ENCODE measurements around the gene PSTPIP2. TPM values are rescaled to one million over a fixed set of nuclear protein-coding genes. Genes with fewer than 3 reads are reported as not detected.

PSTPIP2 gene
- total and polyA plus RNA-seq, 10 donors = 18.3 to 153 (median 117) TPM

DNA sequence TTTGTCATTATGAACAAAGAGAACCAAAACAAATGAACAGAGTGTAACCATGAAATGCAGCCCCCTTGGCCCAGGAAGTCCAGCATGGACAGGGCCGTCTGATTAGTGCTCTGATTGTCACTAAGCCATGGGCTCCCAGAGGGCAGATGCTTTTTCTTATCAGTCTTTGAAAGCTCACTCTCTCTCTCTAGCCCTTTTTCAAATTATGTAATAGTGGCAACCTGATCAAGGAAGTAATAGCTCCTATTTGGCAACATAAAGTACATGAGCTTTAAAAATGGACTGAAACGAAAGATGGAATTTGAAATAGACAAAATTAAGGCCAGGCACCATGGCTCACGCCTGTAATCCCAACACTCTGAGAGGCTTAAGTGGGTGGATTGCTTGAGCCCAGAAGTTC, 72.5 kb downstream of the PSTPIP2 start:
- H3K4me1 ChIP-seq = peaks cover 7 to 54% (median 21%) of the 10 kb centered on the region in 6 donors
- intact Hi-C loops (cut with DNase I; ENCODE audit: low total_unique reads) = no loop called here
- 59 to 86% (median 78%) methylated on average over 3 of the region's 3 CpGs for whole genome bisulfite sequencing, 5 donors
- peaks cover 0 to 74% (median 14%) of the 10 kb centered on the region in 6 donors for H3K36me3 ChIP-seq
- H3K4me3 ChIP-seq = no peak overlapping the region
- no peaks in the 10 kb centered on the region for H3K27me3 ChIP-seq (replicated peaks in 1 of 7)
- no peak for DNase-seq
- TF ChIP-seq POLR2A (IDR thresholded peaks at IDR 0.05) (no peak), POLR2AphosphoS5 (IDR thresholded peaks at IDR 0.05) (no peak)
- TF ChIP-seq, protein P1, sequence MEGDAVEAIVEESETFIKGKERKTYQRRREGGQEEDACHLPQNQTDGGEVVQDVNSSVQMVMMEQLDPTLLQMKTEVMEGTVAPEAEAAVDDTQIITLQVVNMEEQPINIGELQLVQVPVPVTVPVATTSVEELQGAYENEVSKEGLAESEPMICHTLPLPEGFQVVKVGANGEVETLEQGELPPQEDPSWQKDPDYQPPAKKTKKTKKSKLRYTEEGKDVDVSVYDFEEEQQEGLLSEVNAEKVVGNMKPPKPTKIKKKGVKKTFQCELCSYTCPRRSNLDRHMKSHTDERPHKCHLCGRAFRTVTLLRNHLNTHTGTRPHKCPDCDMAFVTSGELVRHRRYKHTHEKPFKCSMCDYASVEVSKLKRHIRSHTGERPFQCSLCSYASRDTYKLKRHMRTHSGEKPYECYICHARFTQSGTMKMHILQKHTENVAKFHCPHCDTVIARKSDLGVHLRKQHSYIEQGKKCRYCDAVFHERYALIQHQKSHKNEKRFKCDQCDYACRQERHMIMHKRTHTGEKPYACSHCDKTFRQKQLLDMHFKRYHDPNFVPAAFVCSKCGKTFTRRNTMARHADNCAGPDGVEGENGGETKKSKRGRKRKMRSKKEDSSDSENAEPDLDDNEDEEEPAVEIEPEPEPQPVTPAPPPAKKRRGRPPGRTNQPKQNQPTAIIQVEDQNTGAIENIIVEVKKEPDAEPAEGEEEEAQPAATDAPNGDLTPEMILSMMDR (IDR thresholded peaks at IDR 0.05 in 8 of 11, conservative IDR thresholded peaks at IDR 0.05 in 3 of 11) = no peak
- peak overlapping the region in 7 of 8 donors; percentile 30 to 84 (median 74) for H3K27ac ChIP-seq
- H3K9me3 ChIP-seq = peaks cover 0 to 13% (median 7%) of the 10 kb centered on the region in 8 donors

DNA sequence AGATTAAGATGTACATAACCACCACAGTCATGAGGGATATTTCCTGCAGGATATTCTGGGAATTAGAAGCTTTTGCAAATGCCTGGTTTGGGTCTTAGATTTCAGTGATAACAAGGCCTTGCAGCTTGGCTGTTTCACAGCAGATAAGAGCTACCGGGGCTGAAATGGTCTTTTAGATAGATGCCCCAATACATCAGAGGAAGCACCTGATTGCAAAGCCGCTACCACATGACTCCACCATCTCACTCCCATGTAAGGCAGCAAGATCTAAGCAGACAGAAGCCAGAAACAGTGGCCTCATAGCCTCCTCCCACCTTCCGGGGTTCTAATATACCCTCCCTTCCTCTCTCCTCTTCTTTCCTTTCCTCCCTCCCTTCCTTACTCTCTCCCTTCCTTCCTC, 73.8 kb downstream of the PSTPIP2 start:
- peaks cover 0 to 74% (median 15%) of the 10 kb centered on the region in 6 donors for H3K36me3 ChIP-seq
- peak in 1 of 3 donors; percentile 20 for TF ChIP-seq POLR2AphosphoS5 (IDR thresholded peaks at IDR 0.05)
- TF ChIP-seq, protein P1 (IDR thresholded peaks at IDR 0.05 in 8 of 11, conservative IDR thresholded peaks at IDR 0.05 in 3 of 11) = no peak
- peaks cover 0 to 13% (median 7%) of the 10 kb centered on the region in 8 donors for H3K9me3 ChIP-seq
- peak overlapping the region; percentile 30 to 84 (median 74) for H3K27ac ChIP-seq
- no peak for DNase-seq
- WGBS, 5 donors = 21 to 37% (median 28%) methylated on average over 3 of the region's 3 CpGs
- peaks cover 7 to 54% (median 21%) of the 10 kb centered on the region in 6 donors for H3K4me1 ChIP-seq
- intact Hi-C loops (cut with DNase I; ENCODE audit: low total_unique reads) = no loop called here
- no peaks in the 10 kb centered on the region for H3K27me3 ChIP-seq (replicated peaks in 1 of 7)
- H3K4me3 ChIP-seq = peak overlapping the region in 1 of 8 donors; percentile 45

DNA sequence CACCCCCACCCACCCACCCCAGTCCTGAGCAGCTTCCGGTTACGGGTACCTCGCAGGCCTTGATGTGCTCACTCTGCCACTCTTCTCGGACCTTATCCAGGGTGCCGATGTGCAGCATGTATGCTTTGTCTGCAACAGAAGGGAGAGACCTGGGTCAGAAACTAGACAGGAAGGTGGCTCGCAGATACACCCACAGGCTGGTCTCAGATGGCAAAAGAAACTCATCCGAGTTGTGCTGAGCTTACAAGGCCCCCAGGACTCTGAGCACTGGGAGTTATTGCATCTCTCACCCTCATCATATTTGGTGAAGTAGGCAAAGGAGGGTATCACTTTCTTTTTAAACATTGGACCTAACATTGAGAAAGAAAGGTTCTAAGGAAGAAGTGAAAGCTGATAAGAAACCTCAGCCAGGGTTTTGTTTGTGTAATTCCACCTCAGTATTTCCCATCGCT, 74.3 kb downstream of the PSTPIP2 start:
- Histone ChIP-seq H3K27ac (peak overlapping the region; percentile 30 to 84 (median 74)), H3K4me1 (peaks cover 7 to 54% (median 21%) of the 10 kb centered on the region in 6 donors)
- no peak for DNase-seq

GRCh38 chr18:45995461-45995860, 76.6 kb downstream of the PSTPIP2 start:
- Histone ChIP-seq H3K27ac (no peak overlapping the region), H3K9me3 (no peaks in the 10 kb centered on the region), H3K36me3 (peaks cover 0 to 87% (median 21%) of the 10 kb centered on the region in 6 donors), H3K27me3 (replicated peaks in 1 of 7) (no peaks in the 10 kb centered on the region), H3K4me3 (no peak overlapping the region), H3K4me1 (peaks cover 7 to 43% (median 20%) of the 10 kb centered on the region in 6 donors)
- WGBS, 5 donors = 93 to 97% (median 97%) methylated on average over 3 of the region's 3 CpGs
- no peak for TF ChIP-seq POLR2A (IDR thresholded peaks at IDR 0.05)
- TF ChIP-seq, protein P1 (IDR thresholded peaks at IDR 0.05 in 8 of 11, conservative IDR thresholded peaks at IDR 0.05 in 3 of 11) = no peak
- TF ChIP-seq POLR2AphosphoS5 (IDR thresholded peaks at IDR 0.05) = no peak
- DNase-seq = no peak
- intact Hi-C loops (cut with DNase I; ENCODE audit: low total_unique reads) = no loop called here

More for the DNA sequence above, 74.3 kb downstream of the PSTPIP2 start:
- H3K4me3 ChIP-seq = peak overlapping the region in 1 of 8 donors; percentile 45
- WGBS, 5 donors = 21 to 61% (median 33%) methylated on average over 7 to 8 of the region's 8 CpGs
- peaks cover 0 to 74% (median 13%) of the 10 kb centered on the region in 6 donors for H3K36me3 ChIP-seq
- H3K9me3 ChIP-seq = peaks cover 0 to 11% (median 7%) of the 10 kb centered on the region in 8 donors
- no peaks in the 10 kb centered on the region for H3K27me3 ChIP-seq (replicated peaks in 1 of 7)
- intact Hi-C loops (cut with DNase I; ENCODE audit: low total_unique reads) = no loop called here
- TF ChIP-seq, protein P1 (IDR thresholded peaks at IDR 0.05 in 8 of 11, conservative IDR thresholded peaks at IDR 0.05 in 3 of 11) = no peak
- no peak for TF ChIP-seq POLR2A (IDR thresholded peaks at IDR 0.05)
- TF ChIP-seq POLR2AphosphoS5 (IDR thresholded peaks at IDR 0.05) = no peak

Measured in spleen (tissue), 11 donors.